Gastrocnemius medialis (tissue), 4 donors: ENCODE measurements around the gene MACROD2. TPM values are rescaled to one million over a fixed set of nuclear protein-coding genes. Genes with fewer than 3 reads are reported as not detected.

Experiments
- ATAC-seq, 2 donors: fragments of 150-250 bp; one replicate each; pipeline ENCODE4 v1.9.1; 2016
- DNase-seq, 2 donors: peaks; one replicate each; pipeline ENCODE4 v3.0.0-alpha.2; 2019
- H3K27ac ChIP-seq, 4 donors: fragments of 200-600 bp; sonication (generic); 1 replicate in 1 of 4; 2 replicates in 3 of 4; pipeline ENCODE4 v1.5.1; 2016 to 2018; ENCODE audit warnings: mild to moderate bottlenecking in 2 of 4, moderate library complexity in 1 of 4
- H3K27me3 ChIP-seq, 3 donors: fragments of 200-600 bp; sonication (generic) in 2 of 3; 1 replicate in 1 of 3; 2 replicates in 2 of 3; pipeline versions ENCODE4 v1.5.1 to v1.6.0; 2016 to 2019; ENCODE audit warnings: mild to moderate bottlenecking in 1 of 3, moderate library complexity in 1 of 3
- H3K36me3 ChIP-seq, 2 donors: fragments of 200-600 bp; sonication (generic) in 1 of 2; one replicate each; pipeline ENCODE4 v1.5.1; 2017 to 2018
- H3K4me1 ChIP-seq, 2 donors: fragments of 200-600 bp; sonication (generic) in 1 of 2; one replicate each; pipeline ENCODE4 v1.5.1; 2016 to 2017; ENCODE audit warnings: mild to moderate bottlenecking in 2 of 2
- H3K4me3 ChIP-seq, 4 donors: fragments of 200-600 bp; sonication (generic) in 3 of 4; 1 replicate in 1 of 4; 2 replicates in 3 of 4; pipeline ENCODE4 v1.5.1; 2016 to 2019; ENCODE audit warnings: mild to moderate bottlenecking in 2 of 4
- H3K9me3 ChIP-seq, 3 donors: fragments of 200-600 bp; sonication (generic) in 2 of 3; 1 replicate in 1 of 3; 2 replicates in 2 of 3; pipeline ENCODE4 v1.5.1; 2016 to 2019
- CTCF ChIP-seq, 5 experiments: fragments of 450-650 bp in 3 of 5; fragments of 200-600 bp in 2 of 5; sonication (generic) in 2 of 5; IDR thresholded peaks in 4 of 5; conservative IDR thresholded peaks in 1 of 5; 1 replicate in 4 of 5; 2 replicates in 1 of 5; pipeline ENCODE4 v1.5.1; 2016 to 2019; ENCODE audit warnings: antibody characterized with exemption in 5 of 5, mild to moderate bottlenecking in 3 of 5, moderate library complexity in 3 of 5
- POLR2A ChIP-seq, 2 donors: fragments of 450-650 bp; IDR thresholded peaks; one replicate each; pipeline ENCODE4 v1.6.1; 2017; ENCODE audit warnings: antibody characterized with exemption in 2 of 2, mild to moderate bottlenecking in 2 of 2, moderate library complexity in 2 of 2
- in situ Hi-C, 4 donors: fragments of 200-750 bp; cut with MboI; loops; one replicate each; pipeline versions ENCODE4 v1.15.0 to v1.8.0; 2017; ENCODE audit warnings: low sequenced_read_pairs in 4 of 4
- intact Hi-C: fragments of 100-400 bp; cut with DNase I; formaldehyde crosslinking; loops from one replicate; pipeline ENCODE4 v1.15.1; 2023; ENCODE audit warnings: low total_unique reads
- total RNA-seq, 4 donors: library from RNA; depleted of rRNA; stranded (reverse); fragments of >200 nt; gene quantifications; one replicate each; pipeline versions ENCODE4 v1.1.0 to v1.2.3, GENCODE V29; 2016

Gene MACROD2
- total RNA-seq, 4 donors from 2014 or later = 1.8 to 10.2 (median 3.6) TPM

DNA sequence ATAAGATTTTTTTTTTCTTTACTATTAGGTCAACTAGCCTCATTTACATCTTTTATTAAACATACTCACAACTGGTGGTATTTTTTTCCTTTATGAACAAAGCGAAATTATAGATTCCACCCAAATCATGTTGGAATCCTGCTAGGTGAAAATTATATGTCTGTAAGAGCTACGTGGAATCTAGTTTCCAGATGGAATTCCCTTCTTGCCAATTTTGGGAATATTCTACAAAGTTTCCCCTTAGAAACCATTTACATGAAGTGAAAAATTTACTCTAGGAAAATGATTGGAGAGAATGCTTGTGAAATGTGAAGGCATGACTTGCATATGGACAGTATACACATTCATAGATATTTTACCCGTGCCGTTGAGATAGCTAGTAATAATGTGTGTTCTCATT lies 1466.6 kb downstream of the MACROD2 start:
- intact Hi-C loops (no loop called here), in situ Hi-C loops (no loop called here)
- no peaks in the 10 kb centered on the region for H3K27me3 ChIP-seq
- no peak for TF ChIP-seq POLR2A (IDR thresholded peaks at IDR 0.05)
- no peak for TF ChIP-seq CTCF (IDR thresholded peaks at IDR 0.05 in 4 of 5, conservative IDR thresholded peaks at IDR 0.05 in 1 of 5)
- H3K4me3 ChIP-seq = no peak overlapping the region
- no peak overlapping the region for H3K27ac ChIP-seq
- no peaks in the 10 kb centered on the region for H3K9me3 ChIP-seq
- DNase-seq (no peak), ATAC-seq (no peak)
- H3K4me1 ChIP-seq = no peaks in the 10 kb centered on the region
- H3K36me3 ChIP-seq = no peaks in the 10 kb centered on the region

- TF ChIP-seq CTCF (IDR thresholded peaks at IDR 0.05 in 4 of 5, conservative IDR thresholded peaks at IDR 0.05 in 1 of 5) = no peak
- no peak for TF ChIP-seq POLR2A (IDR thresholded peaks at IDR 0.05)
- no peak overlapping the region for H3K27ac ChIP-seq
- no peaks in the 10 kb centered on the region for H3K9me3 ChIP-seq
- intact Hi-C loops = no loop called here
- in situ Hi-C loops = no loop called here
- DNase-seq (no peak), ATAC-seq (no peak)
- H3K4me1 ChIP-seq = no peaks in the 10 kb centered on the region
- H3K27me3 ChIP-seq = no peaks in the 10 kb centered on the region
- H3K4me3 ChIP-seq = no peak overlapping the region
- no peaks in the 10 kb centered on the region for H3K36me3 ChIP-seq
Observed at GRCh38 chr20:15475483-15475882, 1480.2 kb downstream of the MACROD2 start.

GRCh38 chr20:15476186-15476585 lies 1480.9 kb downstream of the MACROD2 start:
- Histone ChIP-seq H3K4me1 (no peaks in the 10 kb centered on the region), H3K4me3 (no peak overlapping the region), H3K36me3 (no peaks in the 10 kb centered on the region), H3K27me3 (no peaks in the 10 kb centered on the region), H3K9me3 (no peaks in the 10 kb centered on the region), H3K27ac (no peak overlapping the region)
- no peak for TF ChIP-seq POLR2A (IDR thresholded peaks at IDR 0.05)
- TF ChIP-seq CTCF (IDR thresholded peaks at IDR 0.05 in 4 of 5, conservative IDR thresholded peaks at IDR 0.05 in 1 of 5) = no peak
- ATAC-seq = no peak
- DNase-seq = no peak
- in situ Hi-C loops = no loop called here
- intact Hi-C loops = no loop called here

- Histone ChIP-seq H3K36me3 (no peaks in the 10 kb centered on the region), H3K4me3 (no peak overlapping the region), H3K27me3 (no peaks in the 10 kb centered on the region), H3K27ac (no peak overlapping the region), H3K9me3 (no peaks in the 10 kb centered on the region), H3K4me1 (no peaks in the 10 kb centered on the region)
- ATAC-seq (no peak), DNase-seq (no peak)
- in situ Hi-C loops (no loop called here), intact Hi-C loops (no loop called here)
- TF ChIP-seq POLR2A (IDR thresholded peaks at IDR 0.05) (no peak), CTCF (IDR thresholded peaks at IDR 0.05 in 4 of 5, conservative IDR thresholded peaks at IDR 0.05 in 1 of 5) (no peak)
Observed at GRCh38 chr20:15476781-15477180, 1481.5 kb downstream of the MACROD2 start.

DNA sequence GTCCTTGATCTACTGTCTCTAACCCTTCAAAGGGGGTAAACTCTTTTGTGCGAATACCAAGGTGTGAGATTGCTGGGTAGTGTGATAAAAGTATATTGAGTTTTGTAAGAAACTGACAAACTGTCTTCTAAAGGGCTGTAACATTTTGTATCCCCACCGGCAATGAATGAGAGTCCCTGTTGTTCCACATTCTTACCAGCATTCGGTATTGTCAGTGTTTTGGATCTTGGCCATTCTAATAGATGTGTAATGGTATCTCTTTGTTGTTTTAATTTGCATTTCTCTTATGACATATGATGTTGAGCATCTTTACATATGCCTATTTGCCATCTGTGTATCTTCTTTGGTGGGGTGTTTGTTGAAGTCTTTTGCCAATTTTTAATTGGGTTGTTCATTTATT lies 1487.2 kb downstream of the MACROD2 start:
- H3K36me3 ChIP-seq = no peaks in the 10 kb centered on the region
- intact Hi-C loops (no loop called here), in situ Hi-C loops (loop anchor here in 1 of 4 donors (10.0 kb wide), 1 partner anchor 58 kb away; no protein-coding TSS in a partner anchor)
- DNase-seq (no peak), ATAC-seq (no peak)
- H3K27ac ChIP-seq = no peak overlapping the region
- TF ChIP-seq CTCF (IDR thresholded peaks at IDR 0.05 in 4 of 5, conservative IDR thresholded peaks at IDR 0.05 in 1 of 5) = no peak
- no peak for TF ChIP-seq POLR2A (IDR thresholded peaks at IDR 0.05)
- H3K4me1 ChIP-seq = no peaks in the 10 kb centered on the region
- H3K27me3 ChIP-seq = no peaks in the 10 kb centered on the region
- H3K4me3 ChIP-seq = no peak overlapping the region
- no peaks in the 10 kb centered on the region for H3K9me3 ChIP-seq
